NCI-H345 (cell line): Measurements from ENCODE around the gene GGA1.
"Not testable (repeated sequence)": the region's sequence is repeated elsewhere in the genome, so short reads cannot be mapped to it uniquely, and the experiment has no call there.

Experiments
- DNase-seq: peaks from one replicate; lab custom pipeline; 2025; lab: John Stamatoyannopoulos, UW

GGA1 gene

GRCh38 chr22:37654563-37655251, 46.1 kb downstream of the GGA1 start:
- DNase-seq: no peak

GRCh38 chr22:37655252-37655563, 46.6 kb downstream of the GGA1 start:
- DNase-seq: no peak

- not testable (repeated sequence) for DNase-seq
These were observed 47.9 kb downstream of the GGA1 start for GRCh38 chr22:37656583-37656982.

- no peak for DNase-seq
These were observed 49.0 kb downstream of the GGA1 start for GRCh38 chr22:37657590-37658132.

- DNase-seq: peak; percentile 98
These were observed 49.8 kb downstream of the GGA1 start, which contains the start of gene PDXP for GRCh38 chr22:37658133-37659065. Gene PDXP, plus strand, starts transcription at chr22:37658723. Its CDS starts 60 bp downstream, at chr22:37658783.

DNA sequence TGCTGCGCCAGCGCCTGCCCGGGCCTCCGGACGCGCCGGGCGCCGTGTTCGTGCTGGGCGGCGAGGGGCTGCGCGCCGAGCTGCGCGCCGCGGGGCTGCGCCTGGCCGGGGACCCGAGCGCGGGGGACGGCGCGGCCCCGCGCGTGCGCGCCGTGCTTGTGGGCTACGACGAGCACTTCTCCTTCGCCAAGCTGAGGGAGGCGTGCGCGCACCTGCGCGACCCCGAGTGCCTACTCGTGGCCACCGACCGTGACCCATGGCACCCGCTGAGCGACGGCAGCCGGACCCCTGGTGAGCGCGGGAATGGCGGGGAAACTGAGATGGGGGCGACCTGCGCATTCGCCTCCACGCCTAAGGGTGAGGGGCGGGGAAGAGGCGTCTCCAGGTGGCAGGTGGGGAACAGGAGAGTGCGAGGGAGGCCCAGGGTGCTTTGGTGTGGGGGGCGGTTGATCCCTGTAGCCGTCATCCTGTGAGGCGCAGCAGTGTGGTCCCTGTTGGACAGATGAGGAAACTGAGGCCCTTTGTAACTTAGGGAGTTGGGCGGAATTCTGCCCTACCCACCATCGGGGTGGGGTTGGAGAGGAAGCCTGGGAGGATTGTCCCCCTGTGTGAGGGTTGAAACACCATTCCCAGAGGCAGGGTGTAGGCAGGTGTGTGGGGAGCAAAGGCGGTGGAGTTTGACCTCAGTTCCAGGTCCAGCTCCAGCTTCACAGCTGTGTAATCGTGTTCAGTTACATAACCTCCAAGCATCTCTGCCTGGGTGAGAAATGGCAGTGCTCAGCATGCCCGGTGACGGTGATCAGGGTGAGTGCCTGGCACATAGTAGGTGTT, 50.6 kb downstream of the GGA1 start:
- DNase-seq: peak; percentile 18

DNA sequence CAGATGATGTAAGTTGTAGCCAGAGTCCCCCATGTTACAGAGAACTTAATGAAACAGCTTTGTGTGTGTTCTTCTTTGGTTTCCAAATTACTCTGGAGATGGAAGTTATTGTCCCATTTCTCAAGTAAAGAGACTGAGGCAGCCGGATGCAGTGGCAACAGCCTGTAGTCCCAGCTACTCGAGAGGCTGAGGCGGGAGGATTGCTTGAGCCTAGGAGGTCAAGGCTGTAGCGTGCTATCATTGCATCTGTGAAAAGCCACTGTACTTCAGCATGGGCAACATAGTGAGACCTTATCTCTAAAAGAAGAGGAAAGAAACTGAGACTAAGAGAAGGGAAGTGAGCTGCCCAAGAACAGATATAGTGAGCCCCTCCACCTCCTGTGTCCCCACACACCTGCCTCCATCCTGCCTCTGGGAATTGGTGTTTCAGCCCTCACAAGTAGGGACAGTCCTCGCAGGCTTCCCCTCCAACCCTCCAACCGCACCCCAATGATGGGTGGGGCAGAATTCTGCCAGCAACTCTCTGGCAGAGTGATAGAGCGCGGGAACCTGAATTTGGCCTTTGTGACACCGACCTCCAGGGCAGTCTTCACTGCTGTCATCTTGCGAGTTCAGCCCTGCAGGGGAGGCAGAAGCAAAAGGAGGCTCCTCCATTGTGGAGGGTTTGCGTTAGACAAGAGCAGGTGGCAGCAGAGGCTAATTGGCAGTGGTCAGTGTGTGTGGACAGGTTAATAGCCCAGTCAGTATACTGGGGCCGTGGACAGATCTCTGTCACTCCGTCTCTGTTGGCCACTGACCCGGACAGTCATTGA, 51.5 kb downstream of the GGA1 start:
- no peak for DNase-seq

DNA sequence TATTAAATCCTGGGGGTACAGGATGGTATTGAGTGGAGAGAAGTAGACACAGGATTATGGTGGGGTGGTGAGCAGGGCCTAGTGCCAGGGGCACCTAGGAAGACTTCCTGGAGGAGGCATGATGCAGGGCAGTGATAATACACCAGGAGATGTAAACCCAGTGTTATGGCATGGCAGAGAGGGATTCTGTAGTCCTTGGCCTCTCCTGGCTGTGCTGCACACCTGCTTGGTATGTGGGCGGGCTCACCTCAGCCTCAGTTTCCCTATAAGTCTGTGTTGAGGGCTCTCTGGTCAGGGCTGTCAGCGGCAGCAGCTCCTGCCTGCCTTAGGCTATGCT, 52.0 kb downstream of the GGA1 start:
- no peak for DNase-seq

DNA sequence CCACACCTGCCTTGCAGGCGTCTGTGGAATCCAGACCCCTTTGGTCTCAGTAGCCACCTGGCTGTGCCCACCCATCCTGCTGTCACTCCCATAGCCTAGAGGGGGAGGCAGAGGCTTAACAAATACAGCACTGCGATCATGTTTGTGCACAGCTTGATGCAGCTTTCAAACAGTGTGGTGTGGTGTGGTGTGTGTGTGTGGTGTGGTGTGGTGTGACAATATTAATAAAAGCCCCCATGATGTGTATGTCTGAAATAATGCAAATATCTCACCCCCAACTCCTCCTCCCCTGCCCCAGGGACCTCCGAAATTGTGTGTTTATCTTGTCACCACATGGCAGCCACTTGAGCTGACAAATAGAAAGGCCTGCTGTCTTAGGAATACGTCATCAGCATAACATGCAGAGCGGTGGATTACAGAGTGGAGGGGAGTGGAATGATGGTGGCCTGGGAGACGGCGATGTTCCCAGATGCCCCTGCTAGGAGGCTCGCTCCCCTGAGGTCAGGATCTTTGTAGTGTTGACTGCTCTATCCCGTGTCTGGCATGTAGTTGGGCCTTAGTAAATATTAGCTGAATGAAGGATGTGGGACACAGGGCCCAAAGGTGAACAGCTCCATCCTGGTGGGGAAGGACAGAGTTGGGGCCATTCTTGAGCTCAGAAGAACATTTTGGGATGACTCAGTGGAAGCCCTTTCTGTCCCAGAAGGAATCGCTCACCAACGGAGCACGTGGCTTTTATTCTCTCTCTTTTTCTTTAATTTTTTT, 52.7 kb downstream of the GGA1 start:
- DNase-seq: peak; percentile 63

DNA sequence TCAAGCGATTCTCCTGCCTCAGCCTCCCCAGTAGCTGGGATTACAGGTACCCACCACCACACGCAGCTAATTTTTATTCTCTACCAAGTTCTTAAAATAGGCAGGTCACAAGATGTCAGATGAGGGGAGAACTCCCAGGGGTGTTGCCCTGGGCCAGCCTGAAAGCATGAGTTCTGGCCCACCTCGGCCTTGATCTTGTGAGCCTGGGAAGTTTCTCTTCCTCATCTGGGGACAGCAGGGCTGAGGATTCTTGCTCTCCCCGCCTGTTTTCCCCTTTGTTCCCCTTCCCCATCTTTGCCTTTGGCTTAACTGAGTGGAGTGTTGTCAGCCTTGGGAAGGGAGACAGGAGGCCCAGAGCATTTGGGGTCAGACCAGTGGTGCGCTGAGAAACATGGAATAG, 53.4 kb downstream of the GGA1 start:
- no peak for DNase-seq

DNA sequence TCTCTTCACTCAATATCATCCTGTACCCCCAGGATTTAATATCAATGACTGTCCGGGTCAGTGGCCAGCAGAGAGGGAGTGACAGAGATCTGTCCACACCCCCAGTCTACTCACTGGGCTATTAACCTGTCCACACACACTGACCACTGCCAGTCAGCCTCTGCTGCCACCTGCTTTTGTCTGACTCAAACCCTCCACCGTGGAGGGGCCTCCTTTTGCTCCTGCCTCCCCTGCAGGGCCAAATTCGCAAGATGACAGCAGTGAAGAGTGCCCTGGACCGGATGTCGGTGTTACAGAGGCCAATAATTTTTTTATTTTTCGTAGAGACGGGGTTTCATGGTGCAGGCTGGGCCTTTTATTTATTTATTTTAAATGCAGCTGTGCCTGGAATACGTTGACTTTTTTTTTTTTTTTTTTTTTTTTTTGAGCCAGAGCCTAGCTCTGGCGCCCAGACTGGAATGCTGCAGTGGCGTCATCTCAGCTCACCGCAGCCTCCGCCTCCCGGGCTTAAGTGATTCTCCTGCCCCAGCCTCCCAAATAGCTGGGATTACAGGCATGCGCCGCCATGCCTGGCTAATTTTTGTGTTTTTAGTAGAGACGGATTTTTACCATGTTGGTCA, 55.0 kb downstream of the GGA1 start:
- no peak for DNase-seq

DNA sequence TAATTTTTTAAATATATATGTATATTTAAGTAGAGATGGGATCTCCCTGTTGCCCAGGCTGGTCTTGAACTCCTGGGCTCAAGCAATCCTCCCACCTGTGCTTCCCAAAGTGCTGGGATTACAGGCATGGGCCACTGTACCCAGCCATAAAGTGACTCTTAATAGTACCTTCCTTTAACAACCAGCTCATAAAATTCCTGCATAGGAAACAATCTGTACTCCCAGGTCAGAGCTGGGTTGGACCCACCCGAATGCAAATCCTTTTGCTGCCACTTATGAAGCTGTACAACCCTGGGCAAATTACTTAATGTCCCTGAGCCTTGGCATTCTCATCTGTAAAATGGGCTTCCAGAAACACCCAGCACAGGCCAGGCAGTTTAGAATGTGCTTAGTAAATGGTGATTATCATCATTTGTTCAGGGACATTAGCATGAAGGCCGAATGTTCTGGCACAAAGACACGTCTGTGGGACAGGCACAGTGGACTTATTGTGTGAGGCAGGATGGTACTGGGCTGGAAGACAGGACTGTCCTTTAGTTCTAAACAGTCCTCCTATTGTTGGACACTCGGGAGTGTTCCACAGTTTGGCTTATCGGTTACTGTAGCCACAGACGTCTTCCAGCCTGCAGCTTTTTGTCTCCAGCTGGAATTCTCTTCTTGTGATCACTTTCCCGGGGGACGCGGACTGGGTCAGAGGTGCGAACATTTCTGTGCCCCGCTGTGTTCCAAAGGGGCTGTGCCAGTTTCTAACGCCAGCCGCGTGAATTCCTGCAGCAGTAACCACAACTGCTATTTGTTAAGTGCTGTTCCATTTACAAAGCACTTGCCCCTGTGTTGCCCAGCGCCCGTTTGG, 55.8 kb downstream of the GGA1 start:
- no peak for DNase-seq

GRCh38 chr22:37665487-37665886, 56.9 kb downstream of the GGA1 start:
- no peak for DNase-seq

DNA sequence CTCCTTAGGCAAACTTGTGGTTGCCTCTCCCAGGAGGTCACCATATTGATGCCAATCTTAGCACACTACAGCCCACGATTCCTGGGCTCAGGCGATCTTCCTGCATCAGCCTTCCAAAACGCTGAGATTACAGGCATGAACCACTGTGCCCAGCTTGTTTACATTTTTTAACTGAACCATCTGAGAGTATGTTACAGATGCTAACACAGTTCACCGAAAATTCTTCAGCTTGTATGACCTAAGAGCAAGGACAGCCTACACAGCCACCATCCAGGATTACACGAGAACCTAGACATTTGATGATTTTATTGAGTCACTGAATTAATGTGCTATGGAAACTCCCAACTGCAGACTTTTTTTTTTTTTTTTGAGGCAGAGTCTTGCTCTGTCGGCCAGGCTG, 61.0 kb downstream of the GGA1 start:
- DNase-seq: no peak

- no peak for DNase-seq
These were observed 63.7 kb downstream of the GGA1 start for GRCh38 chr22:37672206-37672919.

GRCh38 chr22:37672920-37673455, 64.4 kb downstream of the GGA1 start:
- DNase-seq: no peak

DNA sequence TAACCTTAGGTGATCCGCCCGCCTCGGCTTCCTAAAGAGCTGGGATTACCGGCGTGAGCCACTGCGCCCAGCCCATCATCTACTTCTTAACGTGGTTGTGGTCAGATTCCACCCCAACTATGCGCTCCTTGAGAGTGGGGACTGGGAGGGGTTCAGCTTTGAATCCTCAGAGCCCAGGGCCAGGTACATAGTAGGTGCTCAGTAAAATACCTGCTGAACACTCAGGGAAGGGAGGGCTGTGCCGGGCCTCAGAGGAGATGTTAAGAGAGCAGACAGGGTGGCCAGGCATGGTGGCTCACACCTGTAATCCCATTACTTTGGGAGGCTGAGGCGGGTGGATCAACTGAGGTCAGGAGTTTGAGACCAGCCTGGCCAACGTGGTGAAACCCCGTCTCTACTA, 65.6 kb downstream of the GGA1 start:
- DNase-seq: no peak
